Activated CD8-positive, alpha-beta T cell treated with anti-CD3 and anti-CD28 coated beads for 36 hours (primary cell): Measurements from ENCODE around the gene RBM44. TPM values are rescaled to one million over a fixed set of nuclear protein-coding genes. Genes with fewer than 3 reads are reported as not detected.
A peak's percentile ranks its signal among the peaks of the same experiment; 100 is the strongest.
"Not testable (repeated sequence)": the region's sequence is repeated elsewhere in the genome, so short reads cannot be mapped to it uniquely, and the experiment has no call there.

Experiments used
- ATAC-seq: fragments of 200-7000 bp; cut with Tn5 transposase; one replicate; pipeline ENCODE4 v1.10.0; 2021; ENCODE audit warnings: mild to moderate bottlenecking, moderate library complexity
- CTCF ChIA-PET: fragments of 350-600 bp; sonication (Branson Sonifier 250); formaldehyde crosslinking; loops from one replicate; lab custom pipeline; 2021; ENCODE audit warnings: antibody characterized with exemption; lab: Charles Lee
- POLR2A ChIA-PET: fragments of 350-600 bp; sonication (Branson Sonifier 250); formaldehyde crosslinking; loops from one replicate; lab custom pipeline; 2021; ENCODE audit warnings: antibody characterized with exemption; lab: Charles Lee
- DNase-seq: peaks from one replicate; pipeline ENCODE4 v3.0.0-alpha.2; 2020
- H3K27ac Mint-ChIP-seq: one replicate; pipeline ENCODE4 v1.8.0; 2021; ENCODE audit warnings: mild to moderate bottlenecking, mixed read lengths
- H3K27me3 Mint-ChIP-seq: one replicate; pipeline ENCODE4 v1.8.0; 2021; ENCODE audit warnings: mixed read lengths
- H3K36me3 Mint-ChIP-seq: one replicate; pipeline ENCODE4 v1.8.0; 2021; ENCODE audit warnings: low read depth, mixed read lengths
- H3K4me1 Mint-ChIP-seq: one replicate; pipeline ENCODE4 v1.8.0; 2021; ENCODE audit warnings: low read depth, mixed read lengths
- H3K4me3 Mint-ChIP-seq: one replicate; pipeline ENCODE4 v1.8.0; 2021; ENCODE audit warnings: mild to moderate bottlenecking, moderate library complexity, mixed read lengths
- H3K9me3 Mint-ChIP-seq: one replicate; pipeline ENCODE4 v1.8.0; 2021; ENCODE audit warnings: mixed read lengths
- CTCF ChIP-seq: fragments of 200-600 bp; IDR thresholded peaks from one replicate; pipeline ENCODE4 v1.8.0; 2022; ENCODE audit warnings: antibody characterized with exemption, mild to moderate bottlenecking
- intact Hi-C: fragments of 100-400 bp; cut with micrococcal nuclease; formaldehyde crosslinking; loops from one replicate; pipeline ENCODE4 v1.10.0; 2022
- total RNA-seq, 2 experiments: library from RNA; stranded (reverse); gene quantifications; one replicate each; pipeline ENCODE4 v1.2.3, GENCODE V29; 2021

Gene RBM44
- total RNA-seq, 2 experiments from 2014 or later: 0.52 to 0.87 TPM

GRCh38 chr2:237779521-237779920 lies 19.1 kb upstream of the RBM44 start:
- Mint-ChIP-seq H3K36me3 (peaks cover 78% of the 10 kb centered on the region), H3K27me3 (no peaks in the 10 kb centered on the region), H3K9me3 (peaks cover 11% of the 10 kb centered on the region), H3K4me1 (no peaks in the 10 kb centered on the region), H3K4me3 (no peak overlapping the region), H3K27ac (no peak overlapping the region)
- no peak for TF ChIP-seq CTCF
- DNase-seq (no peak), ATAC-seq (no peak)
- ChIA-PET POLR2A (interaction anchor here (0.9 kb wide), 1 partner anchor 26 kb away, joined by 3 read pairs; no protein-coding TSS in a partner anchor), CTCF (interaction anchor here (0.7 to 3.9 kb wide), 3 partner anchors 35 to 207 kb away, joined by 3 to 12 read pairs (median 5); no protein-coding TSS in a partner anchor)
- intact Hi-C loops: no loop called here

GRCh38 chr2:237782181-237782580 lies 16.4 kb upstream of the RBM44 start:
- no peaks in the 10 kb centered on the region for H3K4me1 Mint-ChIP-seq
- peak; percentile 13 for ATAC-seq
- H3K27me3 Mint-ChIP-seq: no peaks in the 10 kb centered on the region
- ChIA-PET POLR2A (interaction anchor here (0.5 to 1.6 kb wide), 3 partner anchors 9 to 154 kb away, joined by 3 to 5 read pairs (median 4); no protein-coding TSS in a partner anchor), CTCF (interaction anchor here (0.8 to 1.4 kb wide), 3 partner anchors 10 to 112 kb away, joined by 3 to 4 read pairs (median 3); no protein-coding TSS in a partner anchor)
- no peak overlapping the region for H3K27ac Mint-ChIP-seq
- TF ChIP-seq CTCF: no peak
- H3K4me3 Mint-ChIP-seq: no peak overlapping the region
- no peak for DNase-seq
- peaks cover 22% of the 10 kb centered on the region for H3K9me3 Mint-ChIP-seq
- intact Hi-C loops: no loop called here
- H3K36me3 Mint-ChIP-seq: peaks cover 83% of the 10 kb centered on the region

GRCh38 chr2:237783678-237784077 lies 14.9 kb upstream of the RBM44 start:
- intact Hi-C loops, H3K4me1 Mint-ChIP-seq, CTCF ChIA-PET, DNase-seq, POLR2A ChIA-PET, H3K27me3 Mint-ChIP-seq, ATAC-seq, H3K27ac Mint-ChIP-seq, H3K4me3 Mint-ChIP-seq: not testable (repeated sequence)
- Mint-ChIP-seq H3K9me3 (peaks cover 22% of the 10 kb centered on the region), H3K36me3 (peaks cover 72% of the 10 kb centered on the region)

- ChIA-PET POLR2A (no interaction called here), CTCF (interaction anchor here (1.8 kb wide), 1 partner anchor 10 kb away, joined by 4 read pairs; no protein-coding TSS in a partner anchor)
- H3K9me3 Mint-ChIP-seq: peaks cover 22% of the 10 kb centered on the region
- H3K4me1 Mint-ChIP-seq: no peaks in the 10 kb centered on the region
- peaks cover 43% of the 10 kb centered on the region for H3K36me3 Mint-ChIP-seq
- no peak for ATAC-seq
- no peak overlapping the region for H3K27ac Mint-ChIP-seq
- TF ChIP-seq CTCF: no peak
- DNase-seq: no peak
- no peak overlapping the region for H3K4me3 Mint-ChIP-seq
- intact Hi-C loops: no loop called here
- H3K27me3 Mint-ChIP-seq: no peaks in the 10 kb centered on the region
These were observed 11.6 kb upstream of the RBM44 start for GRCh38 chr2:237786936-237787335.

- intact Hi-C loops: no loop called here
- ChIA-PET POLR2A (interaction anchor here (0.6 to 0.9 kb wide), 3 partner anchors 8 to 691 kb away, joined by 3 read pairs; no protein-coding TSS in a partner anchor), CTCF (no interaction called here)
- DNase-seq (no peak), ATAC-seq (peak; percentile 51)
- TF ChIP-seq CTCF: no peak
- Mint-ChIP-seq H3K4me3 (no peak overlapping the region), H3K27me3 (no peaks in the 10 kb centered on the region), H3K27ac (no peak overlapping the region), H3K36me3 (peaks cover 18% of the 10 kb centered on the region), H3K9me3 (peaks cover 9% of the 10 kb centered on the region), H3K4me1 (no peaks in the 10 kb centered on the region)
These were observed 8.2 kb upstream of the RBM44 start for GRCh38 chr2:237790353-237790752.
